GM12878 (cell line): ENCODE data around the gene SLC4A1. TPM values are rescaled to one million over a fixed set of nuclear protein-coding genes. Genes with fewer than 3 reads are reported as not detected.

Experiments
- ATAC-seq: fragments of 200-7000 bp; cut with Tn5 transposase; 3 replicates; pipeline ENCODE4 v1.9.1; 2020; ENCODE audit warnings: mild to moderate bottlenecking, moderate library complexity
- BruUV-seq: library from RNA; stranded (reverse); fragments of 400-500 nt; replicated peaks from 2 replicates; lab custom pipeline; 2021; lab: Mats Ljungman, UMichigan
- CTCF ChIA-PET: fragments of 300-600 bp; sonication (Branson Sonifier 250); formaldehyde crosslinking; extraction: SDS; loops from one replicate; lab custom pipeline; 2021; ENCODE audit warnings: inconsistent platforms; lab: Yijun Ruan, JAX
- POLR2A ChIA-PET: fragments of 350-600 bp; formaldehyde crosslinking; extraction: SDS; loops from one replicate; lab custom pipeline; 2021; ENCODE audit warnings: inconsistent platforms; lab: Charles Lee
- RAD21 ChIA-PET: fragments of 300-600 bp; sonication (Branson Sonifier 250); formaldehyde crosslinking; loops from one replicate; lab custom pipeline; 2023; ENCODE audit warnings: antibody characterized with exemption; ENCODE audit not compliant: unreplicated experiment; lab: Charles Lee
- SMC1A ChIA-PET: fragments of 300-600 bp; sonication (Branson Sonifier 250); formaldehyde crosslinking; loops from one replicate; lab custom pipeline; 2023; ENCODE audit not compliant: unreplicated experiment, uncharacterized antibody; lab: Charles Lee
- DNase-seq: peaks from one replicate; pipeline ENCODE4 v3.0.0-alpha.2; 2011; ENCODE audit warnings: low read depth, low spot score
- FAIRE-seq: peaks from 3 replicates; lab custom pipeline; 2011; peaks lifted over from hg19 to GRCh38; lab: Jason Lieb, UNC
- H2AFZ ChIP-seq: 2 replicates; pipeline ENCODE4 v1.6.0; 2011; ENCODE audit warnings: low read depth, low read length, control low read depth; ENCODE audit not compliant: control insufficient read depth
- H3K27ac ChIP-seq: 2 replicates; pipeline ENCODE4 v1.5.1; 2011; ENCODE audit warnings: control low read depth; ENCODE audit not compliant: control insufficient read depth, insufficient read depth
- H3K27me3 ChIP-seq, 2 experiments: replicated peaks in 1 of 2; 2 replicates each; pipeline versions ENCODE4 v1.6.0 to v1.6.1; 2011; ENCODE audit warnings: low read length in 1 of 2; ENCODE audit not compliant: control insufficient read depth in 2 of 2, insufficient read depth in 2 of 2
- H3K36me3 ChIP-seq, 2 experiments: 2 replicates each; pipeline ENCODE4 v1.5.1; 2011; ENCODE audit warnings: low read length in 1 of 2; ENCODE audit not compliant: control insufficient read depth in 2 of 2, insufficient read depth in 2 of 2
- H3K4me1 ChIP-seq: 2 replicates; pipeline ENCODE4 v1.6.1; 2011; ENCODE audit warnings: mild to moderate bottlenecking, low read length, moderate library complexity, mixed read lengths; ENCODE audit not compliant: control insufficient read depth, insufficient read depth
- H3K4me2 ChIP-seq: 2 replicates; pipeline ENCODE4 v1.6.0; 2011; ENCODE audit warnings: control low read depth; ENCODE audit not compliant: control insufficient read depth, insufficient read depth
- H3K4me3 ChIP-seq: fragments of 200-600 bp; sonication (generic); 2 replicates; pipeline ENCODE4 v1.5.1; 2016
- H3K79me2 ChIP-seq: 2 replicates; pipeline ENCODE4 v1.6.0; 2011; ENCODE audit warnings: low read length; ENCODE audit not compliant: control insufficient read depth, insufficient read depth
- H3K9ac ChIP-seq: 2 replicates; pipeline ENCODE4 v1.8.0; 2011; ENCODE audit warnings: low read length, control low read depth, mixed read lengths; ENCODE audit not compliant: control insufficient read depth, insufficient read depth
- H3K9me3 ChIP-seq: replicated peaks from 3 replicates; pipeline ENCODE4 v1.5.1; 2011; ENCODE audit warnings: mild to moderate bottlenecking, low read length; ENCODE audit not compliant: control insufficient read depth, insufficient read depth
- H4K20me1 ChIP-seq: 2 replicates; pipeline ENCODE4 v1.6.0; 2011; ENCODE audit not compliant: control insufficient read depth, insufficient read depth
- NFYB ChIP-seq: IDR thresholded peaks from 2 replicates; pipeline ENCODE4 v1.6.1; 2011; ENCODE audit warnings: low read depth, mild to moderate bottlenecking, low read length, improper control_type of control experiment, moderate library complexity; ENCODE audit not compliant: insufficient read depth
- PAX5 ChIP-seq: IDR thresholded peaks from 2 replicates; pipeline ENCODE4 v1.6.1; 2011; ENCODE audit warnings: low read depth, low read length, borderline replicate concordance
- RB1 ChIP-seq: fragments of 450-650 bp; formaldehyde crosslinking; IDR thresholded peaks from 2 replicates; pipeline ENCODE4 v1.6.1; 2017; ENCODE audit warnings: mild to moderate bottlenecking, borderline replicate concordance
- SMAD5 ChIP-seq: IDR thresholded peaks from 2 replicates; pipeline ENCODE4 v1.6.1; 2016; ENCODE audit warnings: antibody characterized with exemption, low read depth
- SUZ12 ChIP-seq: fragments of 200-600 bp; sonication (generic); IDR thresholded peaks from one replicate; pipeline ENCODE4 v1.6.1; 2018; ENCODE audit warnings: antibody characterized with exemption, mild to moderate bottlenecking; ENCODE audit not compliant: unreplicated experiment
- ZBTB33 ChIP-seq: fragments of 450-650 bp; IDR thresholded peaks from 2 replicates; pipeline ENCODE4 v1.6.1; 2017; ENCODE audit warnings: mild to moderate bottlenecking
- WGBS: methylation state at CpG from one replicate; pipeline ENCODE4 v1.1.6; 2016; ENCODE audit warnings: low lambda C conversion rate; ENCODE audit not compliant: insufficient replicate concordance, insufficient coverage; ENCODE audit errors: missing lambda C conversion rate; 5-methylcytosine and 5-hydroxymethylcytosine counted together
- in situ Hi-C: fragments of 300-500 bp; cut with MboI; formaldehyde crosslinking; loops from 9 replicates; pipeline ENCODE4 v1.14.3; 2018; ENCODE audit warnings: mixed read lengths
- intact Hi-C: fragments of 100-400 bp; cut with micrococcal nuclease; formaldehyde crosslinking; loops from one replicate; pipeline ENCODE4 v1.14.2; 2022; ENCODE audit not compliant: unreplicated experiment
- polyA plus RNA-seq, 11 experiments: library from polyadenylated mRNA; depleted of rRNA in 4 of 11; unstranded in 6 of 11; stranded (reverse) in 5 of 11; fragments of >200 nt; fragmentation: Nextera tagmentation in 4 of 11; fragmentation: Illumina TruSeq in 1 of 11; extraction: Ambion mirVana in 4 of 11; extraction: Trizol in 1 of 11; gene quantifications; 1 replicate in 1 of 11; 2 replicates in 10 of 11; pipeline versions ENCODE4 v1.2.1 to v1.2.3, GENCODE V29; 2011 to 2016; ENCODE audit warnings: inconsistent platforms in 2 of 11, missing spikeins in 2 of 11, low read depth in 1 of 11
- total RNA-seq, 4 experiments: library from RNA; depleted of rRNA in 3 of 4; stranded (reverse); fragments of >200 nt in 3 of 4; fragmentation: Illumina TruSeq in 1 of 4; extraction: Trizol in 1 of 4; gene quantifications; 2 replicates each; pipeline versions ENCODE4 v1.2.1 to v1.2.3, GENCODE V29; 2013 to 2021

The SLC4A1 gene
- total and polyA plus RNA-seq, 10 of the 15 experiments (the other 5 are each of a cell fraction or from before 2014, with no cell fraction given), result 0.03 TPM; not detected in 9

GRCh38 chr17:44308320-44308818 is 40.4 kb upstream of the SLC4A1 start, which contains the start of gene RUNDC3A (continued):
- TF ChIP-seq ZBTB33 (no peak), PAX5 (no peak), NFYB (peak; percentile 67; the same call in 1 of the 2 replicates), RB1 (no peak)

- H3K9me3 ChIP-seq, result no peaks in the 10 kb centered on the region
- no peak overlapping the region for H3K4me2 ChIP-seq
- ChIA-PET RAD21 (interaction anchor here (1.0 kb wide), 1 partner anchor 8 kb away, joined by 3 read pairs; no protein-coding TSS in a partner anchor), SMC1A (no interaction called here), POLR2A (interaction anchor here (0.6 kb wide), 1 partner anchor 181 kb away, joined by 3 read pairs; no protein-coding TSS in a partner anchor), CTCF (interaction anchor here (1.0 kb wide), 1 partner anchor 104 kb away, joined by 3 read pairs; no protein-coding TSS in a partner anchor)
- no TSS peak for BruUV-seq
- WGBS, result 12% methylated on average over 26 of the region's 26 CpGs
- H3K27ac ChIP-seq, result no peak overlapping the region
- no peak overlapping the region for H3K9ac ChIP-seq
- H3K27me3 ChIP-seq, result peaks cover 6 to 10% of the 10 kb centered on the region in 2 experiments
- FAIRE-seq (no peak), DNase-seq (no peak), ATAC-seq (peak; percentile 10; the same call in 1 of the 3 replicates)
- TF ChIP-seq SUZ12 (no peak), SMAD5 (no peak)
- no peaks in the 10 kb centered on the region for H3K79me2 ChIP-seq
- no peak overlapping the region for H3K4me3 ChIP-seq
- no peaks in the 10 kb centered on the region for H3K36me3 ChIP-seq
- intact Hi-C loops, result no loop called here
- no peak overlapping the region for H2AFZ ChIP-seq
- in situ Hi-C loops, result no loop called here
- H4K20me1 ChIP-seq, result no peaks in the 10 kb centered on the region
- peaks cover 2% of the 10 kb centered on the region; the same call in 1 of the 2 replicates for H3K4me1 ChIP-seq
Observed at GRCh38 chr17:44307387-44308186, 39.7 kb upstream of the SLC4A1 start.
